ENCODE results near the gene METTL27.

DNA sequence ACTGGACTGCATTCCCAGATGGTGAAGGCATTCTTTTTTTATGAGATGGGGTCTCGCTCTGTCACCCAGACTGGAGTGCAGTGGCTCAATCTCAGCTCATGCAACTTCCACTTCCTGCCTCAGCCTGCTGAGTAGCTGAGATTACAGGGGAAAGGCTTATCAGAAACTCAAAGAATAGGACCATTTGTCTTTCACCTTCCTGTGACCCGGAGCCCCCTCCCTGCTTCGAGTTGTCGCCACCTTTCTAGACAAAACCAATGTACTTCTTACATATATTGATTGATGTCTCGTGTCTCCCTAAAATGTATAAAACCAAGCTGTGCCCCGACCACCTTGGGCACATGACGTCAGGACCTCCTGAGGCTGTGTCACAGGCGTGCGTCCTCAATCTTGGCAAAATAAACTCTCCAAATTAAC, 1.8 kb upstream of the METTL27 start:
- TF ChIP-seq BHLHE40 (IDR thresholded peaks at IDR 0.05; ENCODE audit: borderline replicate concordance) (no peak), ARNT (IDR thresholded peaks at IDR 0.05) (no peak), L3MBTL2 (conservative IDR thresholded peaks at IDR 0.05) (no peak)
- TF ChIP-seq, protein P1, sequence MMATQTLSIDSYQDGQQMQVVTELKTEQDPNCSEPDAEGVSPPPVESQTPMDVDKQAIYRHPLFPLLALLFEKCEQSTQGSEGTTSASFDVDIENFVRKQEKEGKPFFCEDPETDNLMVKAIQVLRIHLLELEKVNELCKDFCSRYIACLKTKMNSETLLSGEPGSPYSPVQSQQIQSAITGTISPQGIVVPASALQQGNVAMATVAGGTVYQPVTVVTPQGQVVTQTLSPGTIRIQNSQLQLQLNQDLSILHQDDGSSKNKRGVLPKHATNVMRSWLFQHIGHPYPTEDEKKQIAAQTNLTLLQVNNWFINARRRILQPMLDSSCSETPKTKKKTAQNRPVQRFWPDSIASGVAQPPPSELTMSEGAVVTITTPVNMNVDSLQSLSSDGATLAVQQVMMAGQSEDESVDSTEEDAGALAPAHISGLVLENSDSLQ (IDR thresholded peaks at IDR 0.05), result no peak

Measured in HEK293T (cell line).